GM18909 (cell line): ENCODE results near the gene WIPF2.
"Not testable (repeated sequence)": the region's sequence is repeated elsewhere in the genome, so short reads cannot be mapped to it uniquely, and the experiment has no call there.

Experiments
- ATAC-seq: cut with Tn5 transposase; IDR thresholded peaks from one replicate; pipeline ENCODE4 v1.9.1; 2021; ENCODE audit warnings: mild to moderate bottlenecking; ENCODE audit not compliant: unreplicated experiment, poor library complexity

WIPF2 gene

GRCh38 chr17:40291281-40291664 is 72.2 kb downstream of the WIPF2 start:
- ATAC-seq, result no peak

- ATAC-seq, result no peak
Measured at GRCh38 chr17:40293363-40293762, 74.3 kb downstream of the WIPF2 start.

- no peak for ATAC-seq
Measured at GRCh38 chr17:40295488-40296436, 76.7 kb downstream of the WIPF2 start.

GRCh38 chr17:40297511-40297910 is 78.4 kb downstream of the WIPF2 start:
- no peak for ATAC-seq

GRCh38 chr17:40298726-40299125 is 79.6 kb downstream of the WIPF2 start:
- no peak for ATAC-seq

- ATAC-seq, result not testable (repeated sequence)
Measured at GRCh38 chr17:40299159-40299757, 80.2 kb downstream of the WIPF2 start.

- ATAC-seq, result no peak
Measured at GRCh38 chr17:40301315-40301714, 82.2 kb downstream of the WIPF2 start.

- no peak for ATAC-seq
Measured at GRCh38 chr17:40303009-40303657, 84.0 kb downstream of the WIPF2 start.

- no peak for ATAC-seq
Measured at GRCh38 chr17:40303708-40304551, 84.8 kb downstream of the WIPF2 start.

GRCh38 chr17:40304552-40304863 is 85.4 kb downstream of the WIPF2 start:
- ATAC-seq, result not testable (repeated sequence)

- ATAC-seq, result not testable (repeated sequence)
Measured at GRCh38 chr17:40304866-40305265, 85.8 kb downstream of the WIPF2 start.

- no peak for ATAC-seq
Measured at GRCh38 chr17:40306395-40306794, 87.3 kb downstream of the WIPF2 start.

- ATAC-seq, result no peak
Measured at GRCh38 chr17:40307001-40307730, 88.1 kb downstream of the WIPF2 start.

GRCh38 chr17:40307740-40308239 is 88.7 kb downstream of the WIPF2 start:
- no peak for ATAC-seq

- no peak for ATAC-seq
Measured at GRCh38 chr17:40309031-40309948, 90.2 kb downstream of the WIPF2 start, which contains the start of gene RARA. RARA (plus strand) TSS chr17:40309180; CDS start chr17:40331219, 22,039 bp downstream.

- no peak for ATAC-seq
Measured at GRCh38 chr17:40309949-40310510, 90.9 kb downstream of the WIPF2 start.

GRCh38 chr17:40310882-40311391 is 91.8 kb downstream of the WIPF2 start:
- no peak for ATAC-seq

GRCh38 chr17:40311575-40311974 is 92.5 kb downstream of the WIPF2 start:
- no peak for ATAC-seq
